Caco-2 (cell line): Measurements from ENCODE around the gene COPZ1. TPM values are rescaled to one million over a fixed set of nuclear protein-coding genes. Genes with fewer than 3 reads are reported as not detected.

ENCODE experiments used
- BruUV-seq: library from RNA; stranded (reverse); fragments of 400-500 nt; replicated peaks from 2 replicates; lab custom pipeline; 2021; lab: Mats Ljungman, UMichigan
- CTCF ChIA-PET: fragments of 300-600 bp; sonication (Branson Sonifier 250); formaldehyde crosslinking; loops from one replicate; lab custom pipeline; 2022; ENCODE audit warnings: antibody characterized with exemption; lab: Charles Lee
- POLR2A ChIA-PET: fragments of 300-600 bp; sonication (Branson Sonifier 250); formaldehyde crosslinking; loops from one replicate; lab custom pipeline; 2022; ENCODE audit warnings: antibody characterized with exemption; lab: Charles Lee
- DNase-seq, 2 experiments: peaks; one replicate each; pipeline versions ENCODE4 v3.0.0 to v3.0.0-alpha.2; 2020 to 2022
- H3K27me3 ChIP-seq: replicated peaks from 2 replicates; pipeline ENCODE4 v1.6.0; 2011; ENCODE audit warnings: low read length; ENCODE audit not compliant: control insufficient read depth, insufficient read depth
- H3K36me3 ChIP-seq: 2 replicates; pipeline ENCODE4 v1.5.1; 2011; ENCODE audit warnings: low read length; ENCODE audit not compliant: control insufficient read depth, insufficient read depth
- H3K4me1 ChIP-seq: fragments of 250-450 bp; sonication (Bioruptor Pico); 2 replicates; pipeline ENCODE4 v1.5.1; 2020; ENCODE audit warnings: mild to moderate bottlenecking
- H3K4me3 ChIP-seq: 2 replicates; pipeline ENCODE4 v1.5.1; 2011; ENCODE audit warnings: low read depth, mild to moderate bottlenecking, control low read depth, low read length
- H3K9me3 ChIP-seq: fragments of 250-450 bp; sonication (Bioruptor Pico); 2 replicates; pipeline ENCODE4 v1.5.1; 2020; ENCODE audit warnings: mild to moderate bottlenecking, moderate library complexity
- H3K27ac Mint-ChIP-seq: one replicate; pipeline ENCODE4 v1.8.0; 2022; ENCODE audit warnings: mixed read lengths; ENCODE audit not compliant: unreplicated experiment
- H3K27me3 Mint-ChIP-seq: one replicate; pipeline ENCODE4 v1.8.0; 2022; ENCODE audit warnings: mixed read lengths; ENCODE audit not compliant: insufficient read depth, unreplicated experiment
- H3K36me3 Mint-ChIP-seq: one replicate; pipeline ENCODE4 v1.8.0; 2022; ENCODE audit warnings: mild to moderate bottlenecking, mixed read lengths; ENCODE audit not compliant: insufficient read depth, unreplicated experiment
- H3K4me1 Mint-ChIP-seq: one replicate; pipeline ENCODE4 v1.8.0; 2022; ENCODE audit warnings: low read depth, mixed read lengths; ENCODE audit not compliant: unreplicated experiment
- H3K4me3 Mint-ChIP-seq: one replicate; pipeline ENCODE4 v1.8.0; 2022; ENCODE audit warnings: mild to moderate bottlenecking, moderate library complexity, mixed read lengths; ENCODE audit not compliant: unreplicated experiment
- H3K9me3 Mint-ChIP-seq: one replicate; pipeline ENCODE4 v1.8.0; 2022; ENCODE audit warnings: mixed read lengths; ENCODE audit not compliant: unreplicated experiment
- CTCF ChIP-seq, 2 experiments: fragments of 200-600 bp in 1 of 2; IDR thresholded peaks; 1 replicate in 1 of 2; 2 replicates in 1 of 2; pipeline versions ENCODE4 v1.5.1 to v1.8.0; 2011 to 2022; ENCODE audit warnings: antibody characterized with exemption in 1 of 2, control low read depth in 1 of 2, inconsistent platforms in 1 of 2, low read depth in 1 of 2, low read length in 1 of 2, mild to moderate bottlenecking in 1 of 2, moderate library complexity in 1 of 2; ENCODE audit not compliant: insufficient read depth in 1 of 2, severe bottlenecking in 1 of 2, unreplicated experiment in 1 of 2
- intact Hi-C: fragments of 100-400 bp; cut with micrococcal nuclease; formaldehyde crosslinking; loops from one replicate; pipeline ENCODE4 v1.10.0; 2022; ENCODE audit not compliant: unreplicated experiment
- total RNA-seq: library from RNA; stranded (reverse); gene quantifications from 2 replicates; pipeline ENCODE4 v1.2.3, GENCODE V29; 2022

COPZ1 gene
- total RNA-seq, 1 experiment from 2014 or later = 129 TPM

- POLR2A ChIA-PET = interaction anchor here (0.6 to 1.0 kb wide), 3 partner anchors 44 to 397 kb away, joined by 3 to 11 read pairs (median 3); partner anchors contain the start of gene COPZ1
- Mint-ChIP-seq H3K4me1 (no peaks in the 10 kb centered on the region), H3K27ac (no peak overlapping the region), H3K27me3 (no peaks in the 10 kb centered on the region), H3K9me3 (no peaks in the 10 kb centered on the region), H3K4me3 (peak overlapping the region; percentile 23), H3K36me3 (peaks cover 8% of the 10 kb centered on the region)
- no peaks in the 10 kb centered on the region for H3K27me3 ChIP-seq
- intact Hi-C loops = loop anchor here (1.0 to 2.0 kb wide), 2 partner anchors 32 to 149 kb away; no protein-coding TSS in a partner anchor
- peak; percentile 75 to 86 for TF ChIP-seq CTCF (IDR thresholded peaks at IDR 0.05; ENCODE audit: insufficient read depth in 1 of 2, low read depth in 1 of 2, low read length in 1 of 2, severe bottlenecking in 1 of 2, unreplicated experiment in 1 of 2)
- TSS peak; percentile 38 for BruUV-seq
- no peaks in the 10 kb centered on the region for H3K9me3 ChIP-seq
- CTCF ChIA-PET = interaction anchor here (0.6 to 2.4 kb wide), 11 partner anchors 9 to 1116 kb away, joined by 3 to 28 read pairs (median 5); partner anchors contain the start of genes COPZ1 and SMUG1
- no peak overlapping the region for H3K4me3 ChIP-seq
- H3K4me1 ChIP-seq = peaks cover 6% of the 10 kb centered on the region; the same call in 1 of the 2 replicates
- H3K36me3 ChIP-seq = no peaks in the 10 kb centered on the region
- DNase-seq = peak; percentile 86 to 87
These were observed 44.0 kb downstream of the COPZ1 start for GRCh38 chr12:54368709-54369596.

- TF ChIP-seq CTCF (IDR thresholded peaks at IDR 0.05; ENCODE audit: insufficient read depth in 1 of 2, low read depth in 1 of 2, low read length in 1 of 2, severe bottlenecking in 1 of 2, unreplicated experiment in 1 of 2) = no peak
These were observed 44.7 kb downstream of the COPZ1 start for GRCh38 chr12:54369597-54370131.

GRCh38 chr12:54370171-54370730 is 45.3 kb downstream of the COPZ1 start:
- Histone ChIP-seq H3K36me3 (no peaks in the 10 kb centered on the region), H3K4me3 (no peak overlapping the region)

More at GRCh38 chr12:54369597-54370131, 44.7 kb downstream of the COPZ1 start:
- H3K27me3 ChIP-seq = no peaks in the 10 kb centered on the region
- DNase-seq = no peak
- no peaks in the 10 kb centered on the region for H3K27me3 Mint-ChIP-seq
- intact Hi-C loops = loop anchor here (2.0 kb wide), 1 partner anchor 33 kb away; no protein-coding TSS in a partner anchor
- BruUV-seq = no TSS peak
- peaks cover 8% of the 10 kb centered on the region for H3K36me3 Mint-ChIP-seq
- no peaks in the 10 kb centered on the region for H3K36me3 ChIP-seq
- no peaks in the 10 kb centered on the region for H3K9me3 Mint-ChIP-seq
- H3K27ac Mint-ChIP-seq = no peak overlapping the region
- POLR2A ChIA-PET = no interaction called here
- H3K9me3 ChIP-seq = no peaks in the 10 kb centered on the region
- CTCF ChIA-PET = interaction anchor here (0.7 to 1.8 kb wide), 2 partner anchors 10 to 70 kb away, joined by 3 to 10 read pairs; no protein-coding TSS in a partner anchor
- no peaks in the 10 kb centered on the region for H3K4me1 Mint-ChIP-seq
- H3K4me3 Mint-ChIP-seq = no peak overlapping the region
- H3K4me1 ChIP-seq = peaks cover 6% of the 10 kb centered on the region; the same call in 1 of the 2 replicates
- no peak overlapping the region for H3K4me3 ChIP-seq

More at GRCh38 chr12:54370171-54370730, 45.3 kb downstream of the COPZ1 start:
- intact Hi-C loops = no loop called here
- no peak for DNase-seq
- TF ChIP-seq CTCF (IDR thresholded peaks at IDR 0.05; ENCODE audit: insufficient read depth in 1 of 2, low read depth in 1 of 2, low read length in 1 of 2, severe bottlenecking in 1 of 2, unreplicated experiment in 1 of 2) = peak in 1 of 2 experiments; percentile 55
- Mint-ChIP-seq H3K27ac (no peak overlapping the region), H3K9me3 (no peaks in the 10 kb centered on the region), H3K27me3 (no peaks in the 10 kb centered on the region), H3K36me3 (peaks cover 8% of the 10 kb centered on the region), H3K4me3 (no peak overlapping the region), H3K4me1 (no peaks in the 10 kb centered on the region)
- no TSS peak for BruUV-seq
- H3K4me1 ChIP-seq = peaks cover 6% of the 10 kb centered on the region; the same call in 1 of the 2 replicates
- H3K27me3 ChIP-seq = no peaks in the 10 kb centered on the region
- ChIA-PET CTCF (interaction anchor here (0.6 to 1.8 kb wide), 4 partner anchors 9 to 69 kb away, joined by 3 to 10 read pairs (median 6); no protein-coding TSS in a partner anchor), POLR2A (no interaction called here)
- H3K9me3 ChIP-seq = no peaks in the 10 kb centered on the region
